ENCODE results near the gene MDN1. TPM values are rescaled to one million over a fixed set of nuclear protein-coding genes. Genes with fewer than 3 reads are reported as not detected.

Gene MDN1
- total and polyA plus RNA-seq, 2 of the 13 experiments (the other 11 are each of a cell fraction or from before 2014, with no cell fraction given), result 18.8 to 52.9 TPM

- TF ChIP-seq ZBTB40 (IDR thresholded peaks at IDR 0.05) (no peak), ZBTB40 (CRISPR knock-in tag; IDR thresholded peaks at IDR 0.05) (no peak; the same call in 1 of the 2 replicates), PITX1 (CRISPR knock-in tag; IDR thresholded peaks at IDR 0.05) (peak; percentile 43; the same call in 1 of the 2 replicates), BCL3 (CRISPR knock-in tag; IDR thresholded peaks at IDR 0.05) (peak; percentile 59), BORCS8-MEF2B (CRISPR knock-in tag; IDR thresholded peaks at IDR 0.05) (peak; percentile 90), ETS1 (CRISPR knock-in tag; IDR thresholded peaks at IDR 0.05) (0 out of 2 replicates have a peak, but pooled peaks have one; percentile 86), ZBTB14 (CRISPR knock-in tag; IDR thresholded peaks at IDR 0.05) (no peak), ZNF484 (CRISPR knock-in tag; IDR thresholded peaks at IDR 0.05; ENCODE audit: borderline replicate concordance, low read depth) (no peak), ARHGAP35 (CRISPR knock-in tag; IDR thresholded peaks at IDR 0.05; ENCODE audit: borderline replicate concordance) (peak; percentile 75; the same call in 1 of the 2 replicates), ZBTB44 (CRISPR knock-in tag; IDR thresholded peaks at IDR 0.05) (no peak), ARNTL (CRISPR knock-in tag; IDR thresholded peaks at IDR 0.05) (peak; percentile 92), SRSF9 (IDR thresholded peaks at IDR 0.05; ENCODE audit: borderline replicate concordance, insufficient read depth, low read depth, low read length, poor library complexity, severe bottlenecking) (no peak), ZMAT3 (CRISPR knock-in tag; conservative IDR thresholded peaks at IDR 0.05) (peak; percentile 79; the same call in 1 of the 2 replicates)
Measured at GRCh38 chr6:89819336-89820130, at the start of gene MDN1 (continued).

Data from HepG2 (cell line).